Heart right ventricle (tissue), 16 donors: Measurements from ENCODE around the gene MTFR1L. TPM values are rescaled to one million over a fixed set of nuclear protein-coding genes. Genes with fewer than 3 reads are reported as not detected.
A peak's percentile ranks its signal among the peaks of the same experiment; 100 is the strongest.

Source experiments
- ATAC-seq, 8 donors: fragments of 200-7000 bp; cut with Tn5 transposase; one replicate each; pipeline ENCODE4 v1.9.1; 2020; ENCODE audit warnings: mild to moderate bottlenecking in 8 of 8, moderate library complexity in 8 of 8, moderate number of reproducible peaks in 1 of 8
- DNase-seq, 2 donors: peaks; one replicate each; pipeline ENCODE4 v3.0.0-alpha.2; 2020
- H3K27ac ChIP-seq, 10 donors: fragments of 200-600 bp; sonication (generic) in 2 of 10; one replicate each; pipeline versions ENCODE4 v1.5.0 to v1.8.0; 2020 to 2022; ENCODE audit warnings: mild to moderate bottlenecking in 3 of 10
- H3K27me3 ChIP-seq, 7 donors: fragments of 200-600 bp; one replicate each; pipeline ENCODE4 v1.8.0; 2021 to 2022; ENCODE audit warnings: mild to moderate bottlenecking in 2 of 7
- H3K36me3 ChIP-seq, 9 donors: fragments of 200-600 bp; sonication (generic) in 1 of 9; one replicate each; pipeline versions ENCODE4 v1.5.0 to v1.8.0; 2020 to 2022; ENCODE audit warnings: mild to moderate bottlenecking in 2 of 9
- H3K4me1 ChIP-seq, 9 donors: fragments of 200-600 bp; sonication (generic) in 1 of 9; one replicate each; pipeline versions ENCODE4 v1.5.0 to v1.8.0; 2020 to 2022; ENCODE audit warnings: mild to moderate bottlenecking in 4 of 9
- H3K4me3 ChIP-seq, 10 donors: fragments of 200-600 bp; sonication (generic) in 2 of 10; one replicate each; pipeline versions ENCODE4 v1.5.0 to v1.8.0; 2020 to 2022; ENCODE audit warnings: mild to moderate bottlenecking in 7 of 10, moderate library complexity in 2 of 10
- H3K9me3 ChIP-seq, 11 donors: fragments of 200-600 bp in 10 of 11; sonication (generic) in 2 of 11; one replicate each; pipeline versions ENCODE4 v1.5.0 to v1.8.0; 2013 to 2022; ENCODE audit warnings: mild to moderate bottlenecking in 2 of 11, control low read depth in 1 of 11, moderate library complexity in 1 of 11
- CTCF ChIP-seq, 9 donors: fragments of 200-600 bp; sonication (generic) in 2 of 9; IDR thresholded peaks; one replicate each; pipeline versions ENCODE4 v1.5.0 to v1.8.0; 2021 to 2022; ENCODE audit warnings: antibody characterized with exemption in 9 of 9, mild to moderate bottlenecking in 5 of 9, moderate library complexity in 1 of 9
- WGBS, 2 donors: extraction: QIAGEN DNeasy Blood & Tissue Kit; methylation state at CpG; one replicate each; pipeline ENCODE4 v1.1.7; 2013; ENCODE audit warnings: inconsistent platforms in 1 of 2; 5-methylcytosine and 5-hydroxymethylcytosine counted together
- intact Hi-C, 10 donors: fragments of 100-400 bp; cut with DNase I; formaldehyde crosslinking; loops; one replicate each; pipeline versions ENCODE4 v1.11.1 to v1.14.2; 2022
- polyA plus RNA-seq, 2 donors: library from polyadenylated mRNA; stranded (reverse); fragments of 200-250 nt; gene quantifications; one replicate each; pipeline ENCODE4 v1.2.3, GENCODE V29; 2013
- total RNA-seq, 10 donors: library from RNA; stranded (reverse); fragmentation: NEBNext Ultra II Directional in 3 of 10; extraction: Animal tissue kit (Norgen Biotek cat#: 25700) in 3 of 10; gene quantifications; one replicate each; pipeline versions ENCODE4 v1.2.1 to v1.2.4, GENCODE V29; 2021 to 2023
- donor health status: Arrhythmogenic right ventricular cardiomyopathy.
- donor health status: ischemic (EF 13 %, LVEDD 7.1; RV severe dilation, severe dysfunction).
- donor health status: healthy with polysubstance abuse.
- donor health status: DM: no; HTN: yes; CAD: no.
- donor health status: DM: no; HTN: no; CAD: no.
- donor health status: ischemic (EF 25% LVEDD 6.9; RV normal size, moderate dysfunction).
- donor health status: ischemic (EF 25% LVEDD 5.7; RV mildly dilated, moderate dysfunction).
- donor health status: healthy.
- donor health status: DM: yes; HTN: yes; CAD: no.
- donor health status: Ischemic cardiomyopathy.
- donor health status: ischemic (EF 35%, LVEDD 5.7; RV mildly dilated, moderate dysfunction).
- donor health status: nonischemic (EF 11% LVEDD 7.7; RV severe dilation, severe dysfunction).
- donor health status: DM: yes; HTN: yes; CAD: no.
- donor health status: PGD.
- donor health status: ischemic (EF 29% LVEDD 5.4; RV normal size, mild dysfunction).
- donor health status: nonischemic (EF 23%, LVEDD 6.1; RV moderate dilation, normal function).

Gene MTFR1L
- total and polyA plus RNA-seq, 12 donors, result 91.1 to 264 (median 223) TPM

GRCh38 chr1:25793585-25794170 lies 26.1 kb upstream of the MTFR1L start:
- intact Hi-C loops, result loop anchor here in 4 of 10 donors (10.0 kb wide), 3 partner anchors 49 to 99 kb away; no protein-coding TSS in a partner anchor
- ATAC-seq (no peak), DNase-seq (no peak)
- WGBS, 2 donors, result 68 to 78% methylated on average over 7 of the region's 7 CpGs
- Histone ChIP-seq H3K27me3 (no peaks in the 10 kb centered on the region), H3K27ac (peak overlapping the region in 2 of 10 donors; percentile 28 to 56), H3K9me3 (no peaks in the 10 kb centered on the region), H3K4me3 (no peak overlapping the region), H3K36me3 (no peaks in the 10 kb centered on the region), H3K4me1 (peaks cover 5 to 36% (median 17%) of the 10 kb centered on the region in 9 donors)
- no peak for TF ChIP-seq CTCF (IDR thresholded peaks at IDR 0.05)

- peak overlapping the region in 2 of 10 donors; percentile 28 to 56 for H3K27ac ChIP-seq
- WGBS, 2 donors, result 40 to 43% methylated on average over 8 of the region's 8 CpGs
Observed at GRCh38 chr1:25794325-25794724, 25.4 kb upstream of the MTFR1L start.

GRCh38 chr1:25795211-25795610 lies 24.5 kb upstream of the MTFR1L start:
- Histone ChIP-seq H3K4me1 (peaks cover 10 to 48% (median 24%) of the 10 kb centered on the region in 9 donors), H3K9me3 (no peaks in the 10 kb centered on the region), H3K4me3 (no peak overlapping the region), H3K36me3 (no peaks in the 10 kb centered on the region), H3K27ac (no peak overlapping the region), H3K27me3 (no peaks in the 10 kb centered on the region)
- TF ChIP-seq CTCF (IDR thresholded peaks at IDR 0.05), result no peak
- 90 to 95% methylated on average over 2 of the region's 2 CpGs for WGBS, 2 donors
- intact Hi-C loops, result loop anchor here in 9 of 10 donors (5.0 to 10.0 kb wide), 9 partner anchors 48 to 293 kb away; no protein-coding TSS in a partner anchor
- ATAC-seq, result no peak
- DNase-seq, result no peak

More at GRCh38 chr1:25794325-25794724, 25.4 kb upstream of the MTFR1L start:
- ATAC-seq, result no peak
- DNase-seq, result no peak
- Histone ChIP-seq H3K4me3 (no peak overlapping the region), H3K27me3 (no peaks in the 10 kb centered on the region), H3K9me3 (no peaks in the 10 kb centered on the region), H3K4me1 (peaks cover 6 to 43% (median 20%) of the 10 kb centered on the region in 9 donors), H3K36me3 (no peaks in the 10 kb centered on the region)
- intact Hi-C loops, result loop anchor here in 4 of 10 donors (10.0 kb wide), 3 partner anchors 50 to 100 kb away; no protein-coding TSS in a partner anchor
- no peak for TF ChIP-seq CTCF (IDR thresholded peaks at IDR 0.05)

- Histone ChIP-seq H3K4me1 (peaks cover 15 to 55% (median 32%) of the 10 kb centered on the region in 9 donors), H3K27ac (peak overlapping the region in 7 of 10 donors; percentile 27 to 58 (median 41)), H3K9me3 (no peaks in the 10 kb centered on the region), H3K27me3 (no peaks in the 10 kb centered on the region), H3K36me3 (no peaks in the 10 kb centered on the region), H3K4me3 (no peak overlapping the region)
- intact Hi-C loops, result loop anchor here (2.0 to 10.0 kb wide), 11 partner anchors 49 to 294 kb away; no protein-coding TSS in a partner anchor
- WGBS, 2 donors, result 75 to 77% methylated on average over 22 of the region's 22 CpGs
- TF ChIP-seq CTCF (IDR thresholded peaks at IDR 0.05), result no peak
- peak in 3 of 8 donors; percentile 5 to 40 (median 23) for ATAC-seq
- DNase-seq, result no peak
Observed at GRCh38 chr1:25795946-25796810, 23.6 kb upstream of the MTFR1L start.
